PFSK-1 (cell line): ENCODE data around the gene KCNE2.
"Not testable (repeated sequence)": the region's sequence is repeated elsewhere in the genome, so short reads cannot be mapped to it uniquely, and the experiment has no call there.

Source experiments
- FOXP2 ChIP-seq: optimal IDR thresholded peaks from 2 replicates; pipeline ENCODE3; 2011; ENCODE audit warnings: borderline replicate concordance, control low read depth, inconsistent platforms; ENCODE audit not compliant: insufficient read depth; ENCODE audit errors: extremely low read length, extremely low read depth
- POLR2AphosphoS5 ChIP-seq: IDR thresholded peaks from 2 replicates; pipeline ENCODE4 v1.6.1; 2012; ENCODE audit warnings: low read depth, mild to moderate bottlenecking, control low read depth, low read length, moderate library complexity
- SIN3A ChIP-seq: IDR thresholded peaks from 2 replicates; pipeline ENCODE4 v1.6.1; 2012; ENCODE audit warnings: mild to moderate bottlenecking, low read length, moderate library complexity, borderline replicate concordance; ENCODE audit not compliant: insufficient read depth
- TAF1 ChIP-seq: IDR thresholded peaks from 2 replicates; pipeline ENCODE4 v1.6.1; 2012; ENCODE audit warnings: low read length, control low read depth, borderline replicate concordance; ENCODE audit not compliant: insufficient read depth

- not testable (repeated sequence) for TF ChIP-seq TAF1, SIN3A, POLR2AphosphoS5, FOXP2
These were observed 11.3 kb downstream of the KCNE2 start, which contains the start of gene SMIM11 for GRCh38 chr21:34374940-34375618.
